GM19035 (cell line): ENCODE measurements around the gene NRARP.
A peak's percentile ranks its signal among the peaks of the same experiment; 100 is the strongest.
"Not testable (repeated sequence)": the region's sequence is repeated elsewhere in the genome, so short reads cannot be mapped to it uniquely, and the experiment has no call there.

ENCODE experiments used
- ATAC-seq: cut with Tn5 transposase; IDR thresholded peaks from one replicate; pipeline ENCODE4 v1.9.1; 2021; ENCODE audit not compliant: unreplicated experiment

Gene NRARP

GRCh38 chr9:137302118-137302448 is at the start of gene NRARP:
TSS of gene NRARP (minus strand) at chr9:137302271. CDS start at chr9:137301928, 343 bp downstream.
- ATAC-seq: peak; percentile 68

- no peak for ATAC-seq
Observed at GRCh38 chr9:137350696-137351584, 48.9 kb upstream of the NRARP start.

- ATAC-seq: no peak
Observed at GRCh38 chr9:137349471-137350033, 47.5 kb upstream of the NRARP start.

- ATAC-seq: no peak
Observed at GRCh38 chr9:137348769-137349470, 46.8 kb upstream of the NRARP start.

- no peak for ATAC-seq
Observed at GRCh38 chr9:137347928-137348327, 45.9 kb upstream of the NRARP start.

GRCh38 chr9:137342482-137342881 is 40.4 kb upstream of the NRARP start:
- no peak for ATAC-seq

GRCh38 chr9:137341227-137341626 is 39.2 kb upstream of the NRARP start:
- no peak for ATAC-seq

GRCh38 chr9:137339908-137340462 is 37.9 kb upstream of the NRARP start:
- not testable (repeated sequence) for ATAC-seq

GRCh38 chr9:137339045-137339907 is 37.2 kb upstream of the NRARP start:
- ATAC-seq: no peak

GRCh38 chr9:137336735-137337134 is 34.7 kb upstream of the NRARP start:
- ATAC-seq: no peak

GRCh38 chr9:137333016-137333671 is 31.1 kb upstream of the NRARP start:
- ATAC-seq: no peak

GRCh38 chr9:137331929-137332328 is 29.9 kb upstream of the NRARP start:
- ATAC-seq: no peak

- ATAC-seq: no peak
Observed at GRCh38 chr9:137330689-137331088, 28.6 kb upstream of the NRARP start.

GRCh38 chr9:137329590-137329989 is 27.5 kb upstream of the NRARP start:
- not testable (repeated sequence) for ATAC-seq

GRCh38 chr9:137327641-137328550 is 25.8 kb upstream of the NRARP start:
- not testable (repeated sequence) for ATAC-seq

- ATAC-seq: no peak
Observed at GRCh38 chr9:137326445-137327065, 24.5 kb upstream of the NRARP start.

- no peak for ATAC-seq
Observed at GRCh38 chr9:137325799-137326198, 23.7 kb upstream of the NRARP start.

GRCh38 chr9:137325124-137325523 is 23.1 kb upstream of the NRARP start:
- ATAC-seq: no peak
